Gastroesophageal sphincter (tissue), 3 donors: ENCODE measurements around the gene BANP.

ENCODE experiments used
- POLR2A ChIP-seq, 2 donors: fragments of 450-650 bp; IDR thresholded peaks; one replicate each; pipeline ENCODE4 v1.6.1; 2017; ENCODE audit warnings: antibody characterized with exemption in 2 of 2, mild to moderate bottlenecking in 2 of 2, moderate library complexity in 1 of 2
- POLR2AphosphoS5 ChIP-seq: sonication (generic); formaldehyde crosslinking; IDR thresholded peaks from one replicate; pipeline ENCODE4 v1.6.1; 2017; ENCODE audit warnings: antibody characterized with exemption
- TF ChIP-seq, protein P1 (sequence below), 4 experiments: fragments of 200-600 bp in 2 of 4; fragments of 450-650 bp in 2 of 4; sonication (generic) in 1 of 4; IDR thresholded peaks; one replicate each; pipeline ENCODE4 v1.5.1; 2017 to 2019; ENCODE audit warnings: antibody characterized with exemption in 4 of 4, mild to moderate bottlenecking in 2 of 4, moderate library complexity in 2 of 4

DNA sequence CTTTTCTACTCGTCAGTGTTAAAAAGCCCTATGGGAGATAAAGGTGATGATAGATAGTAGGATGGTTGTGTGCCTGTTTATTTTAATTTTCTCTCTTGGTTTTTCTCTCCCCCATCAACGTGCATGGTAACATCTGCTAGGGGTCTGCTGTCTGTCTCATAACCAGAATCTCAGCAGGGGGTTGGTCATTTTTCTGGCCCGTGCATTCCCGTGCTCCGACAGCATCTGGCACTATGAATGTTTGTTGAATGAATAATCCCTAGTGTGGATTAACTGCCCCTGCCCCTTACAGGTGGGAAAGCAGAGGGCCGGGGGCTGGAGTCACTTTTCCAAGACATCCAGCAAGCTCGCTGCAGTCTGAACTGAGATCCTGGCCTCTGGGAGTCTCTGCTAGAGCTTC, 21.2 kb upstream of the BANP start:
- TF ChIP-seq, protein P1, sequence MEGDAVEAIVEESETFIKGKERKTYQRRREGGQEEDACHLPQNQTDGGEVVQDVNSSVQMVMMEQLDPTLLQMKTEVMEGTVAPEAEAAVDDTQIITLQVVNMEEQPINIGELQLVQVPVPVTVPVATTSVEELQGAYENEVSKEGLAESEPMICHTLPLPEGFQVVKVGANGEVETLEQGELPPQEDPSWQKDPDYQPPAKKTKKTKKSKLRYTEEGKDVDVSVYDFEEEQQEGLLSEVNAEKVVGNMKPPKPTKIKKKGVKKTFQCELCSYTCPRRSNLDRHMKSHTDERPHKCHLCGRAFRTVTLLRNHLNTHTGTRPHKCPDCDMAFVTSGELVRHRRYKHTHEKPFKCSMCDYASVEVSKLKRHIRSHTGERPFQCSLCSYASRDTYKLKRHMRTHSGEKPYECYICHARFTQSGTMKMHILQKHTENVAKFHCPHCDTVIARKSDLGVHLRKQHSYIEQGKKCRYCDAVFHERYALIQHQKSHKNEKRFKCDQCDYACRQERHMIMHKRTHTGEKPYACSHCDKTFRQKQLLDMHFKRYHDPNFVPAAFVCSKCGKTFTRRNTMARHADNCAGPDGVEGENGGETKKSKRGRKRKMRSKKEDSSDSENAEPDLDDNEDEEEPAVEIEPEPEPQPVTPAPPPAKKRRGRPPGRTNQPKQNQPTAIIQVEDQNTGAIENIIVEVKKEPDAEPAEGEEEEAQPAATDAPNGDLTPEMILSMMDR (IDR thresholded peaks at IDR 0.05), result no peak
- no peak for TF ChIP-seq POLR2A (IDR thresholded peaks at IDR 0.05)
- no peak for TF ChIP-seq POLR2AphosphoS5
